SK-N-SH (cell line): Measurements from ENCODE around the gene SMIM10L2A. TPM values are rescaled to one million over a fixed set of nuclear protein-coding genes. Genes with fewer than 3 reads are reported as not detected.

Experiments used
- CTCF ChIA-PET: fragments of 300-600, 350-600 bp; formaldehyde crosslinking; extraction: SDS; loops from one replicate; lab custom pipeline; 2021; lab: Yijun Ruan, JAX
- POLR2A ChIA-PET: fragments of 350-600 bp; sonication (Branson Sonifier 250); formaldehyde crosslinking; extraction: SDS; loops from one replicate; lab custom pipeline; 2020; ENCODE audit warnings: antibody characterized with exemption, inconsistent platforms; lab: Yijun Ruan, JAX
- DNase-seq: peaks from one replicate; pipeline ENCODE4 v3.0.0; 2012
- H2AFZ ChIP-seq: fragments of 200-600 bp; sonication (generic); 2 replicates; pipeline ENCODE4 v1.8.1; 2016; ENCODE audit warnings: antibody characterized with exemption, mild to moderate bottlenecking, low read depth
- H3F3A ChIP-seq: fragments of 200-600 bp; sonication (generic); replicated peaks from 2 replicates; pipeline ENCODE3; 2016; ENCODE audit warnings: antibody characterized with exemption, mild to moderate bottlenecking; ENCODE audit not compliant: insufficient read depth
- H3K27ac ChIP-seq, 2 experiments: fragments of 200-500 bp in 1 of 2; fragments of 200-600 bp in 1 of 2; sonication (Bioruptor generic) in 1 of 2; sonication (generic), shearing (Covaris generic) in 1 of 2; 2 replicates each; pipeline versions ENCODE4 v1.5.1 to v1.6.1; 2014 to 2016; ENCODE audit warnings: low read depth in 2 of 2, inconsistent platforms in 1 of 2, low read length in 1 of 2, mild to moderate bottlenecking in 1 of 2, mixed read lengths in 1 of 2
- H3K27me3 ChIP-seq: fragments of 200-600 bp; sonication (generic), shearing (Covaris generic); 2 replicates; pipeline ENCODE4 v1.6.1; 2016; ENCODE audit warnings: mixed run types; ENCODE audit not compliant: insufficient read depth
- H3K36me3 ChIP-seq, 2 experiments: fragments of 200-500 bp in 1 of 2; fragments of 200-600 bp in 1 of 2; sonication (Bioruptor generic) in 1 of 2; sonication (generic) in 1 of 2; replicated peaks in 1 of 2; 2 replicates each; pipeline versions ENCODE3 to v1.5.1; 2014 to 2016; ENCODE audit warnings: low read length in 1 of 2, mild to moderate bottlenecking in 1 of 2; ENCODE audit not compliant: insufficient read depth in 2 of 2, control insufficient read depth in 1 of 2
- H3K4me1 ChIP-seq, 2 experiments: fragments of 200-500 bp in 1 of 2; fragments of 200-600 bp in 1 of 2; sonication (Bioruptor generic) in 1 of 2; sonication (generic), shearing (Covaris generic) in 1 of 2; 2 replicates each; pipeline versions ENCODE4 v1.5.1 to v1.6.1; 2014 to 2016; ENCODE audit warnings: low read depth in 1 of 2, low read length in 1 of 2, mixed run types in 1 of 2; ENCODE audit not compliant: insufficient read depth in 2 of 2, control insufficient read depth in 1 of 2
- H3K4me2 ChIP-seq: fragments of 200-600 bp; sonication (generic), shearing (Covaris generic); 2 replicates; pipeline ENCODE4 v1.6.1; 2017; ENCODE audit warnings: mixed run types
- H3K4me3 ChIP-seq, 2 experiments: fragments of 200-500 bp in 1 of 2; fragments of 200-600 bp in 1 of 2; sonication (Bioruptor generic) in 1 of 2; sonication (generic), shearing (Covaris generic) in 1 of 2; 2 replicates each; pipeline versions ENCODE4 v1.5.1 to v1.8.1; 2014 to 2016; ENCODE audit warnings: low read depth in 2 of 2, inconsistent platforms in 1 of 2, low read length in 1 of 2, mild to moderate bottlenecking in 1 of 2, mixed read lengths in 1 of 2, moderate library complexity in 1 of 2
- H3K79me2 ChIP-seq: fragments of 200-600 bp; sonication (generic); 2 replicates; pipeline ENCODE4 v1.8.1; 2017; ENCODE audit warnings: mild to moderate bottlenecking; ENCODE audit not compliant: insufficient read depth
- H3K9ac ChIP-seq: fragments of 200-600 bp; sonication (generic); 2 replicates; pipeline ENCODE4 v1.6.1; 2017; ENCODE audit warnings: mixed run types
- H3K9me2 ChIP-seq: fragments of 200-600 bp; sonication (generic); 2 replicates; pipeline ENCODE4 v1.6.1; 2017; ENCODE audit warnings: mixed run types
- H3K9me3 ChIP-seq: fragments of 200-600 bp; sonication (generic); 2 replicates; pipeline ENCODE4 v1.6.1; 2017; ENCODE audit warnings: mixed run types, mild to moderate bottlenecking, moderate library complexity
- H4K20me1 ChIP-seq: fragments of 200-600 bp; sonication (generic); 2 replicates; pipeline ENCODE4 v1.6.1; 2017; ENCODE audit warnings: mild to moderate bottlenecking, mixed run types; ENCODE audit not compliant: insufficient read depth
- CHD2 ChIP-seq: fragments of 150-350 bp; IDR thresholded peaks from 2 replicates; pipeline ENCODE4 v1.6.1; 2018; ENCODE audit warnings: low read length; ENCODE audit not compliant: partially characterized antibody
- CTCF ChIP-seq: fragments of 200-600 bp; sonication (generic); IDR thresholded peaks from 2 replicates; pipeline ENCODE4 v1.6.1; 2017; ENCODE audit warnings: antibody characterized with exemption, mild to moderate bottlenecking, moderate library complexity
- EP300 ChIP-seq, 2 experiments: IDR thresholded peaks; 2 replicates each; pipeline versions ENCODE4 v1.4.0 to v1.6.1; 2012; ENCODE audit warnings: borderline replicate concordance in 1 of 2, low read depth in 1 of 2, low read length in 1 of 2
- FOSL2 ChIP-seq: IDR thresholded peaks from 2 replicates; pipeline ENCODE4 v1.4.0; 2012; ENCODE audit warnings: low read depth, mild to moderate bottlenecking, moderate library complexity, borderline replicate concordance
- GABPA ChIP-seq: IDR thresholded peaks from 2 replicates; pipeline ENCODE4 v1.4.0; 2012; ENCODE audit warnings: low read depth, mild to moderate bottlenecking
- GATA2 ChIP-seq: sonication (generic); formaldehyde crosslinking; IDR thresholded peaks from 2 replicates; pipeline ENCODE4 v1.5.0; 2020; ENCODE audit warnings: mild to moderate bottlenecking, missing genetic modification reagents
- IRF3 ChIP-seq: fragments of 150-350 bp; IDR thresholded peaks from 2 replicates; pipeline ENCODE4 v1.6.1; 2016; ENCODE audit warnings: mild to moderate bottlenecking, low read depth, low read length
- MXI1 ChIP-seq: IDR thresholded peaks from 2 replicates; pipeline ENCODE4 v1.6.1; 2012; ENCODE audit warnings: mild to moderate bottlenecking, low read depth, low read length, improper control_type of control experiment
- NFIC ChIP-seq: IDR thresholded peaks from 2 replicates; pipeline ENCODE4 v1.4.0; 2012; ENCODE audit warnings: borderline replicate concordance
- NRF1 ChIP-seq: IDR thresholded peaks from 2 replicates; pipeline ENCODE4 v1.6.1; 2012; ENCODE audit warnings: low read depth, mild to moderate bottlenecking, low read length
- PBX3 ChIP-seq: IDR thresholded peaks from 2 replicates; pipeline ENCODE4; 2012
- RCOR1 ChIP-seq: fragments of 150-350 bp; IDR thresholded peaks from 2 replicates; pipeline ENCODE4 v1.6.1; 2017; ENCODE audit warnings: antibody characterized with exemption, low read length
- REST ChIP-seq: IDR thresholded peaks from 2 replicates; pipeline ENCODE4 v1.6.1; 2012; ENCODE audit warnings: mild to moderate bottlenecking, low read depth, low read length, moderate library complexity
- RFX5 ChIP-seq: IDR thresholded peaks from 2 replicates; pipeline ENCODE4 v1.6.1; 2012; ENCODE audit warnings: mild to moderate bottlenecking, improper control_type of control experiment, low read length
- SMC3 ChIP-seq: IDR thresholded peaks from 2 replicates; pipeline ENCODE4 v1.6.1; 2012; ENCODE audit warnings: low read depth, low read length, improper control_type of control experiment
- TCF12 ChIP-seq: IDR thresholded peaks from 2 replicates; pipeline ENCODE4 v1.4.0; 2012
- TEAD4 ChIP-seq: IDR thresholded peaks from 2 replicates; pipeline ENCODE4 v1.4.0; 2012; ENCODE audit warnings: mild to moderate bottlenecking, borderline replicate concordance; ENCODE audit not compliant: insufficient read depth
- YY1 ChIP-seq: IDR thresholded peaks from 2 replicates; pipeline ENCODE4 v1.4.0; 2012; ENCODE audit warnings: low read depth, mild to moderate bottlenecking
- WGBS: methylation state at CpG from one replicate; pipeline ENCODE4 v1.1.6; 2017; ENCODE audit warnings: low lambda C conversion rate; 5-methylcytosine and 5-hydroxymethylcytosine counted together
- polyA plus RNA-seq, 3 experiments: library from polyadenylated mRNA; depleted of rRNA; stranded (reverse); fragments of >200 nt; gene quantifications; 2 replicates each; pipeline ENCODE4 v1.2.3, GENCODE V29; 2012

Gene SMIM10L2A
- polyA plus RNA-seq, 1 of the 3 experiments (the other 2 are of a cell fraction), result 0.15 TPM

GRCh38 chrX:135389717-135390116 lies 32.0 kb upstream of the SMIM10L2A start:
- no peak overlapping the region for H3K27ac ChIP-seq
- no peaks in the 10 kb centered on the region for H3K36me3 ChIP-seq
- WGBS, result 0% methylated on average over 2 of the region's 2 CpGs
- no peaks in the 10 kb centered on the region for H3K9me2 ChIP-seq
- no peaks in the 10 kb centered on the region for H3K27me3 ChIP-seq
- H2AFZ ChIP-seq, result no peak overlapping the region
- no peak overlapping the region for H3K4me2 ChIP-seq
- no peaks in the 10 kb centered on the region for H3K79me2 ChIP-seq
- TF ChIP-seq GABPA (no peak), PBX3 (no peak), REST (no peak), NFIC (no peak), CHD2 (no peak), MXI1 (no peak), FOSL2 (no peak), SMC3 (no peak), CTCF (no peak), TEAD4 (no peak), RFX5 (no peak), IRF3 (no peak), RCOR1 (no peak), EP300 (IDR thresholded peaks at IDR 0.05; ENCODE audit: borderline replicate concordance in 1 of 2, low read depth in 1 of 2, low read length in 1 of 2) (no peak), NRF1 (no peak), GATA2 (CRISPR knock-in tag) (no peak), YY1 (no peak), TCF12 (no peak)
- H3K4me1 ChIP-seq, result no peaks in the 10 kb centered on the region
- H3K9me3 ChIP-seq, result no peaks in the 10 kb centered on the region
- ChIA-PET CTCF (no interaction called here), POLR2A (no interaction called here)
- DNase-seq, result no peak
- no peak overlapping the region for H3K4me3 ChIP-seq
- no peak overlapping the region for H3K9ac ChIP-seq
- no peaks in the 10 kb centered on the region for H3F3A ChIP-seq
- H4K20me1 ChIP-seq, result no peaks in the 10 kb centered on the region
